Epidermal melanocyte (primary cell): Measurements from ENCODE around the gene CST7.
A peak's percentile ranks its signal among the peaks of the same experiment; 100 is the strongest.
"Not testable (repeated sequence)": the region's sequence is repeated elsewhere in the genome, so short reads cannot be mapped to it uniquely, and the experiment has no call there.

Experiments
- DNase-seq: peaks from one replicate; pipeline ENCODE4 v3.0.0; 2011; ENCODE audit warnings: low spot score; ENCODE audit not compliant: insufficient read length

CST7 gene

GRCh38 chr20:24948939-24949679 is at the start of gene CST7:
Gene CST7 (plus strand): TSS chr20:24949269. CDS start chr20:24949506, 237 bp downstream.
- DNase-seq: no peak

GRCh38 chr20:24906806-24907205 is 42.3 kb upstream of the CST7 start:
- no peak for DNase-seq

- no peak for DNase-seq
Observed at GRCh38 chr20:24908642-24909041, 40.4 kb upstream of the CST7 start.

GRCh38 chr20:24909086-24909780 is 39.8 kb upstream of the CST7 start:
- DNase-seq: no peak

- DNase-seq: no peak
Observed at GRCh38 chr20:24909861-24910260, 39.2 kb upstream of the CST7 start.

- no peak for DNase-seq
Observed at GRCh38 chr20:24910461-24910860, 38.6 kb upstream of the CST7 start.

GRCh38 chr20:24911461-24911860 is 37.6 kb upstream of the CST7 start:
- DNase-seq: no peak

- no peak for DNase-seq
Observed at GRCh38 chr20:24912397-24913075, 36.5 kb upstream of the CST7 start.

- no peak for DNase-seq
Observed at GRCh38 chr20:24913076-24913628, 35.9 kb upstream of the CST7 start.

GRCh38 chr20:24914388-24915241 is 34.5 kb upstream of the CST7 start:
- no peak for DNase-seq

- no peak for DNase-seq
Observed at GRCh38 chr20:24915440-24915839, 33.6 kb upstream of the CST7 start.

- no peak for DNase-seq
Observed at GRCh38 chr20:24915892-24916291, 33.2 kb upstream of the CST7 start.

GRCh38 chr20:24916412-24916811 is 32.7 kb upstream of the CST7 start:
- no peak for DNase-seq

GRCh38 chr20:24917056-24917455 is 32.0 kb upstream of the CST7 start:
- no peak for DNase-seq

- DNase-seq: peak; percentile 78
Observed at GRCh38 chr20:24917797-24918578, 31.1 kb upstream of the CST7 start.

GRCh38 chr20:24918579-24919566 is 30.2 kb upstream of the CST7 start:
- DNase-seq: no peak

GRCh38 chr20:24919665-24920064 is 29.4 kb upstream of the CST7 start:
- not testable (repeated sequence) for DNase-seq

GRCh38 chr20:24920706-24921105 is 28.4 kb upstream of the CST7 start:
- not testable (repeated sequence) for DNase-seq

- DNase-seq: not testable (repeated sequence)
Observed at GRCh38 chr20:24929259-24929658, 19.8 kb upstream of the CST7 start.
